ENCODE results near the gene KIFAP3. TPM values are rescaled to one million over a fixed set of nuclear protein-coding genes. Genes with fewer than 3 reads are reported as not detected.

Gene KIFAP3
- total and polyA plus RNA-seq, 2 donors (not counting 1 experiment from before 2014, with no cell fraction given) = 3.7 to 14.9 TPM

GRCh38 chr1:169951108-169951507 lies 123.4 kb downstream of the KIFAP3 start:
- TF ChIP-seq EZH2 (IDR thresholded peaks at IDR 0.05; ENCODE audit: borderline replicate concordance, insufficient read depth, low read depth, low read length, poor library complexity, severe bottlenecking) = no peak
- TF ChIP-seq, protein P1, sequence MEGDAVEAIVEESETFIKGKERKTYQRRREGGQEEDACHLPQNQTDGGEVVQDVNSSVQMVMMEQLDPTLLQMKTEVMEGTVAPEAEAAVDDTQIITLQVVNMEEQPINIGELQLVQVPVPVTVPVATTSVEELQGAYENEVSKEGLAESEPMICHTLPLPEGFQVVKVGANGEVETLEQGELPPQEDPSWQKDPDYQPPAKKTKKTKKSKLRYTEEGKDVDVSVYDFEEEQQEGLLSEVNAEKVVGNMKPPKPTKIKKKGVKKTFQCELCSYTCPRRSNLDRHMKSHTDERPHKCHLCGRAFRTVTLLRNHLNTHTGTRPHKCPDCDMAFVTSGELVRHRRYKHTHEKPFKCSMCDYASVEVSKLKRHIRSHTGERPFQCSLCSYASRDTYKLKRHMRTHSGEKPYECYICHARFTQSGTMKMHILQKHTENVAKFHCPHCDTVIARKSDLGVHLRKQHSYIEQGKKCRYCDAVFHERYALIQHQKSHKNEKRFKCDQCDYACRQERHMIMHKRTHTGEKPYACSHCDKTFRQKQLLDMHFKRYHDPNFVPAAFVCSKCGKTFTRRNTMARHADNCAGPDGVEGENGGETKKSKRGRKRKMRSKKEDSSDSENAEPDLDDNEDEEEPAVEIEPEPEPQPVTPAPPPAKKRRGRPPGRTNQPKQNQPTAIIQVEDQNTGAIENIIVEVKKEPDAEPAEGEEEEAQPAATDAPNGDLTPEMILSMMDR (IDR thresholded peaks at IDR 0.05) = no peak
- Histone ChIP-seq H3K4me1 (ENCODE audit: control insufficient read depth in 2 of 2, insufficient read depth in 2 of 2, low read length in 2 of 2) (no peaks in the 10 kb centered on the region), H3K9me3 (ENCODE audit: control extremely low read depth in 1 of 3, control insufficient read depth in 2 of 3, insufficient read depth in 1 of 3, low read length in 2 of 3) (no peaks in the 10 kb centered on the region), H3K27me3 (replicated peaks in 1 of 4; ENCODE audit: control extremely low read depth in 1 of 4, control insufficient read depth in 3 of 4, insufficient read depth in 4 of 4, low read length in 3 of 4) (no peaks in the 10 kb centered on the region), H2AFZ (ENCODE audit: insufficient read depth, low read depth, low read length, poor library complexity, severe bottlenecking) (no peak overlapping the region), H3K27ac (ENCODE audit: low read length in 2 of 2) (no peak overlapping the region), H3K4me3 (ENCODE audit: control extremely low read depth in 1 of 5, extremely low read depth in 1 of 5, insufficient read depth in 1 of 5, low read depth in 2 of 5, low read length in 4 of 5) (no peak overlapping the region), H3K4me2 (replicated peaks; ENCODE audit: low read depth, low read length, poor library complexity, severe bottlenecking) (no peak overlapping the region), H3K79me2 (ENCODE audit: control insufficient read depth, insufficient read depth, low read length) (no peaks in the 10 kb centered on the region), H3K9ac (ENCODE audit: low read length) (no peak overlapping the region), H3K36me3 (replicated peaks in 1 of 2; ENCODE audit: control extremely low read depth in 1 of 2, control insufficient read depth in 1 of 2, extremely low read depth in 1 of 2, insufficient read depth in 2 of 2, low read length in 1 of 2) (peaks cover 0 to 7% of the 10 kb centered on the region in 2 experiments), H4K20me1 (ENCODE audit: control insufficient read depth, insufficient read depth, low read length, poor library complexity, severe bottlenecking) (no peaks in the 10 kb centered on the region)
- ATAC-seq (ENCODE audit: low read depth) (no peak), DNase-seq (no peak)
- ChIA-PET POLR2A (no interaction called here), CTCF (no interaction called here)
- intact Hi-C loops (cut with micrococcal nuclease) = no loop called here
- H3K9me3 Mint-ChIP-seq (ENCODE audit: insufficient read depth) = no peaks in the 10 kb centered on the region
- no peaks in the 10 kb centered on the region for H3K27me3 Mint-ChIP-seq
- no peak overlapping the region for H3K27ac Mint-ChIP-seq
- H3K4me1 Mint-ChIP-seq = no peaks in the 10 kb centered on the region
- WGBS (ENCODE audit: insufficient coverage) = no CpG with 5 or more reads among the region's 1 CpG
- no peak overlapping the region for H3K4me3 Mint-ChIP-seq

DNA sequence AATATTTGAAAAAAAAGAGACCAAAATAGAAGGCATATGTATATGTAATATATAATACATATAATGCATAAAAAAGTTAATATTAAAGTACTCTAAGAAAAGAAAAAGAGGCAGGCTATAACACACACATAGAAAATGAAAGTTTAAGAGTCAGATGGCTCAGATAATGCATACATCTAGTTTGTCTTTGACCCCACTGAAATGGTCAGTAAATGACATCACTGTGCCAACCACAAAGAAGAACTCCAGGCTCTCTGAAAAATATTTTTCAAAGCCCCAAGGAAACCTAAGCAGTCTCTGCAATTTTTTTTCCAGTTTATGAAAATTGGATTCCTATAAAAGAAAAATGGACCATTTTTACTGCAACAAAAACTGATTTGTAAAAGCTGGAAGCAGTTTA lies 125.4 kb downstream of the KIFAP3 start:
- ChIA-PET CTCF (no interaction called here), POLR2A (no interaction called here)
- Histone ChIP-seq H3K4me3 (ENCODE audit: control extremely low read depth in 1 of 5, extremely low read depth in 1 of 5, insufficient read depth in 1 of 5, low read depth in 2 of 5, low read length in 4 of 5) (no peak overlapping the region), H3K27me3 (replicated peaks in 1 of 4; ENCODE audit: control extremely low read depth in 1 of 4, control insufficient read depth in 3 of 4, insufficient read depth in 4 of 4, low read length in 3 of 4) (no peaks in the 10 kb centered on the region), H2AFZ (ENCODE audit: insufficient read depth, low read depth, low read length, poor library complexity, severe bottlenecking) (no peak overlapping the region), H3K4me1 (ENCODE audit: control insufficient read depth in 2 of 2, insufficient read depth in 2 of 2, low read length in 2 of 2) (no peaks in the 10 kb centered on the region), H3K79me2 (ENCODE audit: control insufficient read depth, insufficient read depth, low read length) (no peaks in the 10 kb centered on the region), H3K36me3 (replicated peaks in 1 of 2; ENCODE audit: control extremely low read depth in 1 of 2, control insufficient read depth in 1 of 2, extremely low read depth in 1 of 2, insufficient read depth in 2 of 2, low read length in 1 of 2) (peaks cover 0 to 6% of the 10 kb centered on the region in 2 experiments), H3K4me2 (replicated peaks; ENCODE audit: low read depth, low read length, poor library complexity, severe bottlenecking) (no peak overlapping the region), H3K9ac (ENCODE audit: low read length) (no peak overlapping the region), H4K20me1 (ENCODE audit: control insufficient read depth, insufficient read depth, low read length, poor library complexity, severe bottlenecking) (no peaks in the 10 kb centered on the region), H3K27ac (ENCODE audit: low read length in 2 of 2) (no peak overlapping the region), H3K9me3 (ENCODE audit: control extremely low read depth in 1 of 3, control insufficient read depth in 2 of 3, insufficient read depth in 1 of 3, low read length in 2 of 3) (no peaks in the 10 kb centered on the region)
- H3K4me3 Mint-ChIP-seq = no peak overlapping the region
- ATAC-seq (ENCODE audit: low read depth) = no peak
- H3K27me3 Mint-ChIP-seq = no peaks in the 10 kb centered on the region
- H3K4me1 Mint-ChIP-seq = no peaks in the 10 kb centered on the region
- TF ChIP-seq, protein P1 (IDR thresholded peaks at IDR 0.05) = no peak
- TF ChIP-seq EZH2 (IDR thresholded peaks at IDR 0.05; ENCODE audit: borderline replicate concordance, insufficient read depth, low read depth, low read length, poor library complexity, severe bottlenecking) = no peak
- H3K27ac Mint-ChIP-seq = no peak overlapping the region
- DNase-seq = no peak
- H3K9me3 Mint-ChIP-seq (ENCODE audit: insufficient read depth) = no peaks in the 10 kb centered on the region
- intact Hi-C loops (cut with micrococcal nuclease) = no loop called here
